Central memory CD4-positive, alpha-beta T cell (primary cell): ENCODE measurements around the gene KANSL1.

Experiments used
- DNase-seq: peaks from one replicate; pipeline ENCODE4 v3.0.0; 2022

KANSL1 gene

DNA sequence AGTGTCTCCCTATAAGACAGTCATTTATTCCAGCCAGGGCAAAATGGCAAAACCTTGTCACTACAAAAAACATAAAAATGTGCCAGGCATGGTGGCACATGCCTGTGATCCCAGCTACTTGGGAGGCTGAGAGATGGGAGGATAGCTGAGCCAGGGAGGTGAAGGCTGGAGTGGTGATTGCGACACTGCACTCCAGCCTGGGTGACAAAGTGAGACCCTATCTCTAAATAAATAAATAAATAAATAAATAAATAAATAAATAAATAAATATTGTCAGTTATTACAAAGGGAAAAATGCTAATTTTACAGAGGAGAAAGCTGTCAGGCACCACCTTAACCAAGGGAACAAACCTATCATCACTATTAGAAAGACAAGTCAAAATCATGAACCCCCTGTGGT lies 118.7 kb downstream of the KANSL1 start:
- no peak for DNase-seq

DNA sequence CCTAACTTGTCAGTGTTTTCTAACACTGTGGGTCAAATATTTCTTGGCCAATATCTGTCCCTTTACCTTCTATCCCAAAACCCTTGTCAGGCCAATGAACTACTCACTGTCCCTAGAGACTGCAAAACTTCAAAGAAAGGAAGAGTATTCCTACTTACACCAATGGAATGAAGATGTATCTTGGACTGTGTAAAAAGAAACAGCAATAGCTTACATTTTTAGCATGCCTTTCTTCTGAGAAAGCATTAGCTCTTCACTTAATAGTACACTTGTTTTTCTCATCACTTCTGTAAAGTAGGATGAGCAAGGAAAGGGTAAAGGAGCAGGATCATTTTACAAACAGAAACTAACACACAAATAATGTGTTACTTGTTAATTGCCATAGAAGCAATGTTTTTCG lies 120.2 kb downstream of the KANSL1 start:
- no peak for DNase-seq

DNA sequence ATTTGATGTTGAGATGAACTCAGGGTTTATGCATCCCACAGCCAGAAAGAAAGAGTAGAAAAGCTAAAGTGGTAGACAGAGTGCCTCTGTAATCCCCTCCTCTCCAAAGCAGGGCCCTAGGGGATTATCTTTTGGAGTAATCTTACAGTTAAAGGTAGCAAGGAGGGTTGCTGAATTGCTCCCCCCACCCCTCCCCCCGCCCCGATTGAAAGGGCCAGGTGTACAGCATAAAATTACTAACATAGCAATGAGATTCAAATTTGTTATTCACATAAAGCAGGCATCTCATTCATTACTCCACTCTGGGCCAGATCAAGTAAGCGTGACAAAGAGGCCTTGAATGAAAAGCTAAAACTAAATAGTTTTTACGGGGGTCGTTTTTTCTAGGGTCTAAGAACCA lies 121.4 kb downstream of the KANSL1 start:
- no peak for DNase-seq

DNA sequence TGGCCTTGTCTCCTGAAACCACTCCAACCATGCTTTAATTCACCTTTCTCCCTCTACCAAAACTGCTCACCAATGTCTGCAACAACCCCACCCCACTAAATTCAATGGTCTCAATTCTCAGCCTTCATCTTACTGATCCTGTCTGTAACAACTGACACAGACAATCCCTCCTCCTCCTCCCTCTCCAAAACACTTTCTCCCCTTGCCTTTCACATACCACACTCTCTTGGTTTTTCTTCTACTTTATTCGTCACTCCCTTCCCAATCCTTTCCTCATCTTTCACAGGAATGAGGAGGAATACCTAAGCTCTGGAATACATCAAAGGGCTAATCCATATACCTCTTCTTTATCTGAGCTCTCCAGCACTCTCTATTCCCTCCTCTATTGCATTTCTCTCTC lies 128.8 kb downstream of the KANSL1 start:
- DNase-seq, result no peak

DNA sequence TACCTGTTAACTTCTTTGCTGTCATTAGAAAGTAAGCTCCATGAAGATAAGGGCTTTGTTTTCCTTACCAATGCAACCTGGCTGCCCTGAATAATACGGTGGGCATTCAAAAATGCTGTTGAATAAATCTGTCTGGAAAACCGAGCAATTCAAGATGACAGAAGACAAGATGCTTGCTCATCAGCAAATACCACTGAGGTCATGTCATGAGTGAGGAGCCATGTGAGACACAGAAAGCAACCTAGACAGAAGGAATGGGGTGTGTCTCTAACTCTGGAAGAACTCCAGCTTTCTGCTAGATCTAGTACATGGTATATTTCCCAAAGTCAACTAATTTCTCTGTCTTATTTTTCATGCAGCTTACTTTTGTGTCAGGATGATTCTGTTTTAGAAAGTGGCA lies 130.0 kb downstream of the KANSL1 start:
- DNase-seq, result no peak

DNA sequence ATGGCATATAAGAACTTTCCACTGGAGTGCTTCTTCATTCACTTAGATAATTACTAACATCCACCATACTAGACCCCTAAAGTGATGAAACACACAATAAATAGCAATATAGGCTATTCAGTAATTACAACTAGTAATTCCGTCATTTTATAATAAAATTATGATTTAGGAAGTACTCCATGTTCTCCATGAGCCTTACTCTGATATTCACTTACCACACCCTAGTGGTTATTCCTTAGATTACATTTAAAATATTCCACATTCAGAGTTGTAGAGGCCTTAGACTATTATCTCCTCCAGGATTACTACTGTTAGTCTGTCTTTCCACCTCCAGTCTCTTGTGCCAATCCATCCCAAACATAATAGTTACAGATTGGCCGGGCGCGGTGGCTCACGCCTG lies 131.8 kb downstream of the KANSL1 start:
- no peak for DNase-seq

DNA sequence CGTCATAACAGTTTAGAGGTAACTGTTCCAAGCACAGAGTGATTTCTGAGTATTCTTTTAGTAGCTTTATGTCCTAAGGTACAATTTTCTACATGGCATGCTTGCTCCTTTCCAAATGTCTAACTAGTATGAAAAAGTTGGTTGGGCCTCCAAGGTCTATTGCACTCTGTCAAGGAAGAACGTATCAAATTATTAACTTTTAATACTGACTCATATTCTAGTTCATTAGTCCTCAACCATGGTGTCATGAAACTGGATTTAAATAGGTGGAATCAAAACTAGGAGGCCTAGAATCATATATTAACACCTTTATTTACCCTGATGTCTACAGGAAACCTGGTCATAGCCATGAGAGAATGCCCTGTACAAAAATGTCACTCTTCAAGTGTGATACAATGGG lies 132.8 kb downstream of the KANSL1 start:
- no peak for DNase-seq

DNA sequence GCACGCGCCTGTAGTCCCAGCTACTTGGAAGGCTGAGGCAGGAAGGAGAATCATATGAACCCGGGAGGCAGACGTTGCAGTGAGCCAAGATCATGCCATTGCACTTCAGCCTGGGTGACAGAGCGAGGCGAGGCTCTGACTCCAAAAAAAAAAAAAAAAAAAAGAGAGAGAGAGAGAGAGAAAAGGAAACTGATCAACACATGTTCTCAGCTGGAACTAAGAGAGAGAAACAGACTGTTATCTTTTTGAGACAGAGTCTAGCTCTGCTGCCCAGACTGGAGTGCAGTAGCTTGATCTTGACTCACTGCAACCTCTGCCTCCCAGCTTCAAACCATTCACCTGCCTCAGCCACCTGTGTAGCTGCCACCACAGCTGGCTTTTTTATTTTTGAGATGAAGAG lies 133.7 kb downstream of the KANSL1 start:
- DNase-seq, result no peak

DNA sequence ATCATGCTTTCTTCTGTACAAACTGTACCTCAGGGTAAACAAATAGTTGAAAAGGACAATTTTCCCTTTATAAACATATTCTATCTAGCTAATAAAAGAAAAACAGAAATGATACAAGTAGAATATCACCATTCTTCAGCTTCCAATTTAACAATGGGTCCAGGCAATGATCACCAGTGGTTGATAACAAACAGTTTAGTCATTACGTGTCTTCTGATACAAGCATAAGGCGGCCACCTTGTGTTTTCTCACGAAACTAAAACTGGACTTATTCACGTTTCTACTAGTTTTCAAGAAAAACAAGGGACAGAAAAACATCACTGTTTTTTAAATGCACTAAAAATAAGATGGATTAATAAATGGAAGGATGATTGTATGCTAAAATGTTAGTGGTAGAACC lies 135.9 kb downstream of the KANSL1 start:
- no peak for DNase-seq

DNA sequence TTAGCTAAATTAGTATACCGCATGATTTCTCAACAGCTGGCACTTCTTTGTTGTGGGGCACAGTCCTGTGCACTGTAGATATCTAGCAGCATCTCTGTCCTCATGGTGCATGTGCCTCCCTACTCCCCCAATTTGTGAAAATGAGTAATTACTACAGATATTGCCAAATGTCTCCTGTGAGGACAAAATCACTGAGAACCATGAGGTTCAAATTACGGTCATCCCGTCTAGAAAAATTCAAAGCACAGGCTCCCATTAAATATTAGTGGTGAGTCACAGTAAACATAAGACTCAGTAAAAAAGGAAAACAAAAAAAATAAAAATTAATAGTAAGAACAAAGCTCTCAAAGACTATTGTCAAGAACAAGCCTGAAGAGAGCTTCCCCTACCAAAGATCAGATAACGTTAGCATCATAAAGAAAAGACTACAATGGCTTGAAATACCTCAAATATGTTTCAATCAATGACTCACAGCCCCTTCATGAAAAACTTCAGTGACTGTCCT lies 136.4 kb downstream of the KANSL1 start:
- DNase-seq, result no peak

DNA sequence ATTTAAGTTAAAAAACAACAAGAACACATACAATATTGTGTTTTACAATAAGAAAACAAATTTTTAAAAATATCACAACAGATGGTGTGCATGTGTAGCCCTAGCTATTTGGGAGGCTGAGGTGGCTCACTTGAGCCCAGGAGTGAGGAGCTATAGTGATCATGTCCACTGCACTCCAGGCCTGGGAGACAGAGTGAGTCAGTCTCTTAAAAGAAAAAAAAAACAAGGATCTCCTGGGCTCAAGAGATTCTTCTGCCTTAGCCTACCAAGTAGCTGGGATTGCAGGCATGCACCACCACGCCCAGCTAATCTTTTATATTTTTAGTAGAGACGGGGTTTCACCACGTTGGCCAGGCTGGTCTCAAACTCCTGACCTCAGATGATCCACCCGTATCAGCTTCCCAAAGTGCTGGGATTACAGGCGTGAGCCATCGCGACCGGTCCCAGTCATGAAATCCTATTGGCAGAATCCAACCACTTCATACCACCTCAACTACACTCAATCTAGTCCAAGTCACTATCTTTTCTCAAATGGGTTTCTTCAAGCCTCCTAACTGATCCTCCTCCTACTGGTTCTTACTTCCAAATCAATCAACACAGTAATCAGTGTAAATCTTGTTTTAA lies 139.2 kb downstream of the KANSL1 start:
- DNase-seq, result no peak

DNA sequence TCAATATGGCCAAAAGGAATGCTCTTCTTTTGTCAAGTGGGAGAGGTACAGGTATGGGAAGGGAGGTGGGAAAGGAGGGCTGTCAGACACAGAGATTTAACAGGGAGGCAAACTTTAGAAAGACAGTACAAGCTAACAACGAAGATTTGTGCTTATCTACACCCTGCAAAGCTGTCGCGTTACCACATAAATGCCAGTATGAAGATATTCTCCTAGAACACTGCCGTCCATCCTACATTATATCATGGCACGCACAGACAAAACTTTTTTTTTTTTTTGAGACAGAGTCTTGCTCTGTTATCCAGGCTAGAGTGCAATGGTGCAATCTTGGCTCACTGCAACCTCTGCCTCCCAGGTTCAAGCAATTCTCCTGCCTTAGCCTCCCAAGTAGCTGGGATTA lies 143.6 kb downstream of the KANSL1 start:
- DNase-seq, result no peak

DNA sequence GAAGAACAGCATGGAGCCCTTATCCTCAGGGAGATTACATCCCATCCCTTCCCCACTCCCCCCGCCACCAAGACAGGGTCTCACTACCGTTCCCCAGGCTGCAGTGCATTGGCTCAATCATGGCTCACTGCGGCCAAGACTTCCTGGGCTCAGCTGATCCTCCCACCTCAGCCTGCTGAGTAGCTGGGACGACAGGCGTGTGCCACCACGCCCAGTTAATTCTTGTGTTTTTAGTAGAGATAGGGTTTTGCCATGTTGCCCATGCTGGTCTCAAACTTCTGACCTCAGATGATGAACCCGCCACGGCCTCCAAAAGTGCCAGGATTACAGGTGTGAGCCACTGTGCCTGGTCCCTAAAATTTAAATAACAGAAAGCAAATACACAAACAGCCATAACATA lies 145.4 kb downstream of the KANSL1 start:
- DNase-seq, result no peak

DNA sequence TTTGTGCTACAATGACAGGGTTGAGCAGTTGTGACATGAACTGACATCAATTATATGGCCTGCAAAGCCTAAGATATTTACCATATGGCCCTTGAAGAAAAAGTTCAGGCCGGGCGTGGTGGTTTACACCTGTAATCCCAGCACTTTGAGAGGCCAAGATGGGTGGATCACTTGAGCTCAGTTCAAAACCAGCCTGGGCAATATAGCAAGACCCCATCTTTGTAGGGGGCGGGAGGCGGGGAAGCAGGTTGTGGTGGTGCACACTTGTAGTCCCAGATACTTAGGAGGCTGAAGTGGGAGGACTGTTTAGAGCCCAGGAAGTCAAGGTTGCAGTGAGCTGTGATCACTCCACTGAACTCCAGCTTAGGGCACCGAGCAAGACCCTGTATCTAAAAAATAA lies 145.8 kb downstream of the KANSL1 start:
- DNase-seq, result no peak

DNA sequence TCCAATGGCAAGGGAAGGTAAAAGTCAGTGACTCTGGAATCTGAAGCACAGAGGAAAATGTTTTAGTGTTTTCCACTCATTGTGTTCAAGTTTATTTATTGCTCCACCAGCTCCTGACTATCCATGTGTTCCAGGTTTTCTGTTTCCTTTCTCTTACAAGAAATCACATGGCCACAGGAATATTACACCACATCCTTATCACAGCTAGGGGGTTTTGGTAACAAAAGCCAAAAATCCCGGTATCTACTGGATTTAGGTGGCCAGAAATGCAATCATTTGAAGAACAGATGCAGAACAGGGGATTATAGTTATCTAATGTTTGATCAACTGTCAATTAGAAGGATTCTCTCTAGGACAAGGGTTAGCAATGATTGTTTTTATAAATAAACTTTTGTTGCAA lies 146.3 kb downstream of the KANSL1 start:
- DNase-seq, result no peak

DNA sequence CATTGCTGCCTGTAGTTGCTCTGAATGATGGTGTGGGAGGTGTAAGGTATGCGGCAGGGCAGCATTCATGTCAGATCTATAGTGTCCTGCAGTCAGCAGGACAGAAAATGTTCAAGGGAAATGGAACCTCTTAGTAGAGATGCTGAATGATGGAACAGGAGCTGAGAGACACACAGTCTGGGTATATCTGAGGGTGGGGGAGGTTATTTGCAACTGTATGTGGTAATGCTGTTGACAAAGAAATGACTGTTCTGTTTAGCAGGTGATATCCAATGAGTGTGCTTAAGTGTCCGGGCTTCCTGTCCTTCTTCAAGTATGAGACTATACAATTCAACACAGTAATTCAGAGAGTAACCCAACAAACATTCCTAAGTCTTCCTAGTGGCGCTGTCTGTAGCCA lies 147.6 kb downstream of the KANSL1 start:
- no peak for DNase-seq

DNA sequence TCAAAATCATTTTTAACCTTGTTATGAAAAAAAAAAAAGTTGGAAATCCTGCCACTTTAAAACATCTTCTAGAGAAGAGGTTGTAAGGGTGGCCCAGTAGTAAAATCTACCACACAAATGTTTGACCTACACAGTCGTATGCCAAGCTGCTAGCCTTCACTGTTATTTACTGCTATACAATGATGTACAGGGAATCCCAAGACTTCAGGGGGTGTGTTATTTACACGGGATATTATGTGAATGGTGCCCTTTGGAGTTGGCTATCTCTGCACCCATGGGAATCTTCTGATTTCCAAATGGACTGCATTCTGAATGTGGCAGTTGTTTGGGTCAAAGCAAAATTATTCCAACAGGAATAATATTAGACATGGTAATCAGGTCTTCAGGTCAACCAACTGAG lies 148.2 kb downstream of the KANSL1 start:
- no peak for DNase-seq

DNA sequence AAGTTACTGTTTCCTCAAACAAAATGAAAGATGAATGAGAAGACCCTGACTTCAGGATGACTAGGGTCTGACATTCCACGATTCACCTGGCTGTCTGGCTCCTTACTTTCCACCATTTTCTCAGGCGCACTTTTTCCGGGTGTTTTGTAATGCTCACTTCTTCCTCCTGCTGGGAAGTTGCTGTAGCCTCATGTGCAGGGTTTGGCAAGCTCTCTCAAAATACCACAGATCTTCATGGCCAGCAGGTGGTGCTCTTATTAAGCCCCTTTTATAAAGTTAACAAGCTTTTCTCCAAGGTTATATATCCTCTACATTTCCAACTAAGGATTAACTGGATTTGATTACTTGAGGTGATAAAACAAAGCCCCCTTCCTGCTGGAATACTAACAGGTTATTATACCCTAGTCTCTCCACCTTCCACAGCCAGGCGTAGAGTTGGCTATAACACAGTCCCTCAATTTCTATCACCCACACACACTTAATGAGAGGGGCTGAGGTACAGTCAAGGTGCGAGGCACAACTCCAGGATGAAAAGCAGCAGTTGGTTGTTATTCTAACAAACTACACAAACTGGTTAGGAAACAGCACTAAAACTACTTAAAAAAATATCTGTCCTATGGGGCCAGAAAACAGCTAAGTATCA lies 148.8 kb downstream of the KANSL1 start:
- DNase-seq, result peak; percentile 34

DNA sequence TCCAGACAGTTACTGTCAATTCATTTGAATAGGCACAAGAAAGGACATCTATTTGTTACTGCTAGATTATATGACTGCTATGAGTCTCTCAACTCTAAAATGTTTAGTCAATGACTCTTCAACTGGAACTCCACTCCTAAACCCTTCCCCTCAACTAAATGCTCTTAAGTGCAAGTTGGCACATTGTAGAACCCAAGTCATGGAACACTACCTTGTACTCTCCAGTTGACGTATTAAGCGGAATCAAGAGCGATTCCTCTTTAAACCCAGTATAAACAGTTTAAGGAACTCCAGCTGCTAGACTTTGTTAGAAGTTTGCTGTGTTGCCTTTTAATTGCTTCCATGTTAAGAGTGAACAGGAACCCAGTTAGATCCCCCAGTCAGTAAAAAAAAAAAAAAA lies 149.6 kb downstream of the KANSL1 start:
- DNase-seq, result no peak

DNA sequence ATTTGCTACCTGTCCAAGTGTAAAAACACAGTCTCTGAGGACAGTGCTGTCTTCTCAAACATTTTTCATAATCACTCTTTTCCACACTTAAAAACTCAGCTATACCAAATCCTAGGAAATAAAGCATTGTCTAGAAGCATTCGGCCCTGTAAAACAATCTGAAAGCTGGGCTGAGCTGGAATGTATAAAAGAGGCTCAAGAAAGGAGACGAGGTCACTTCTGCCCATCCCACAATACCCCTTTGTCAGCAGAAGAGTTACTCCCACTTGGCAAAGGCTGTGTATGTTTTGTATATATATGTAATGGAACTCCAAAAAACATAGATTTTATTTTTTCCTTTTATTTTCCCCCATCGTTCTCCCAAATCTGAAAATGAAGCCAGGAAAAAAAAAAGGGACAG lies 150.3 kb downstream of the KANSL1 start:
- no peak for DNase-seq

DNA sequence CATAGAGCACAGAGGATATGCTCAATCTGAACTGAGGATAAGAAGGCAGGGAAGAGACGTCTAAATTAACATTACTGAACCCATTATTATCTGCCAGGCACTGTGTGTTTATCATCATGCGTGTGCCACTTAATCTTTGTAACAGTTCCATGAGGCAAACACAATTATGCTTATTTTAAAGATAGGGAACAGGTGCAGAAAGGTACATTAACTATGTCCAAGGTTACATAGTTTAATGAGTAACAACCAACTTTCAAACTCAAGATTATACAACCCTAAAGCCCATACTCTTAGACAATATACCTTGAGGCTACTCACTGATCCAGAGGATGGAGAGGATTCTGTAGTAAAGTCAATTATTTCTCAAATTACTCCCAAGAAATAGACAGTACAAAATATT lies 151.0 kb downstream of the KANSL1 start:
- no peak for DNase-seq

DNA sequence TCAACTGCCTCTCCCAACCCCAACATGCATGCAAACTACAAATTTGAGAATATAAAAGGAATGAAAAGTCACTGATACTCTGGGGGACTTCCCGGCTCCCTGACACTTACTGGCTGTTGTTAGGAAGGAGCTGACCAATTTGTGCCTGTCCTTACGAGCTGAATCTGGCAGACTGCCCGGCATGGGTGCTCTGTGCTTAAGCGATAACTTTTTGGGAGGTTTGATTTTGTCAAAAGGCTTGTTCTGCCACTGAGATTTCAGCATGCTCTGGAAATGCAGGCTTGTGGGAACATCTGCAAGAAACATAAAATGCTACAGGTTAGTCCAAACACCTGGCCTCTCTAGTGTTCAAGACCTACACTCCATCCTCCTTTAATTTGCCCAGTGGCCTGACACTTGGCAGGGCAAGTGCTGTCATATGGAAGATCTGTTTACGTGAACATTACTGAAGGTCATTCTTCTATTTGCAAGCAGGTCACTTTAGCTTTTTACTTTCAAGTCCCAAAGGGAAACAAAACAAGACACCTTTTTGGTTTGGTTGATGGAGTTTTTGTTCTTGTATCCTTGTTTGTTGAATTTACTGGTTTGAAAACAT lies 153.5 kb downstream of the KANSL1 start:
- DNase-seq, result no peak

DNA sequence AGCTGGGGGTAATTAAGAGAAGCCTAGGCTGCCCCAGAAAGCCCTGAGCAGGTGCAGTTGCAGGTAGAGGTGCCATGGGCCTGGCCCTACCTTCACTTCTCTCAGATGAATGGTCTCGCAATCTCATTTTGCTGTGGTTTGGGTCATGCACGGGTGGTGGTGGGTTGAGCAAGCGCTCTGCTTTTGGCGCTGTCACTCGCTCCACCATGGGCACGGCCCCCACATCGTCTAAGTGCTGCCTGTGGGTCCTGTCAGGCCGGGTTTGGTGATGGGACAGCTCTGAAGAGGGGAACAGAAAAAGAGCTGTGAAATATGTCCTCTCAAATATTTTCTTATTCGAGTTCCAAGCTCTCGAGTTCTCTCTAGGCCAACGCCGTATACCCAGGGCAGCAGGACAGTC lies 154.3 kb downstream of the KANSL1 start:
- DNase-seq, result no peak

DNA sequence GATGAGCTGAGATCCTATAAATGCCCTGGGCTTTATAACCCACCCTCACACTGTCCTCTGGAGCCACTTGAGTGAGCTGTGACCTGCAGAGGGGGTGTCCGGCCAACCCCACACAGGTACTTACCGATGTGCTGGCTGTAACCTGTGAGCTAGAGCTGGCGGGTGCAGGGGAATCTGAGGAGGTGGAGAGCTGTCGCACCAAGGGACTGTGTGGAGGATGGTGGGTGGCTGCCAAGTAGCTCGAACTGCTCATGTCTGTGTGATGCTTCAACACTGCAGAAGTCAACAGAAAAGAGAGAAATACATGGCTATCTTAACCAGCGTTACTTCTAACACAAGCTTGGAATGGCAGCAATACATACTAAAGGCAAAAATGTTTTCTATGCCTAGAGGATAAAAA lies 154.8 kb downstream of the KANSL1 start:
- no peak for DNase-seq
